ENCODE measurements around the gene RELN.

DNA sequence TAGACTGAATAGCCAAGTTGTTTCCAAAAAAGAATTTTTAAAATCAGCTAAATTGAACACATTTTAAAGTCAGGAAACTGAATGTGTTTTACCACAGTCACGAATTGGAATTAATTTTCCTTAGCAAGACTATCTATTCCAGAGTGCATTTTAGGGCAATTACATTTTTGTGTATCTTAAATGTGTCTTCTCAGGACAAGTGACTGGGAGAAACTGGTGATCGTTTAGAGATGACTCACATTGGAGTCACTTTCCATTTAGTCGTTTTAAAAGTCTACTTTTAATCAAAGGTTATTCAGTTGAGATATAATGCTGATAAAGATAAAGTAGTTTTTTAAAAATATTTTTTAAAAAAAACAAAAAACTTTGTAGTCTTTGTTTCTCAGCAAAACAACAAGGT, 351.7 kb downstream of the RELN start:
- TF ChIP-seq, protein P1, sequence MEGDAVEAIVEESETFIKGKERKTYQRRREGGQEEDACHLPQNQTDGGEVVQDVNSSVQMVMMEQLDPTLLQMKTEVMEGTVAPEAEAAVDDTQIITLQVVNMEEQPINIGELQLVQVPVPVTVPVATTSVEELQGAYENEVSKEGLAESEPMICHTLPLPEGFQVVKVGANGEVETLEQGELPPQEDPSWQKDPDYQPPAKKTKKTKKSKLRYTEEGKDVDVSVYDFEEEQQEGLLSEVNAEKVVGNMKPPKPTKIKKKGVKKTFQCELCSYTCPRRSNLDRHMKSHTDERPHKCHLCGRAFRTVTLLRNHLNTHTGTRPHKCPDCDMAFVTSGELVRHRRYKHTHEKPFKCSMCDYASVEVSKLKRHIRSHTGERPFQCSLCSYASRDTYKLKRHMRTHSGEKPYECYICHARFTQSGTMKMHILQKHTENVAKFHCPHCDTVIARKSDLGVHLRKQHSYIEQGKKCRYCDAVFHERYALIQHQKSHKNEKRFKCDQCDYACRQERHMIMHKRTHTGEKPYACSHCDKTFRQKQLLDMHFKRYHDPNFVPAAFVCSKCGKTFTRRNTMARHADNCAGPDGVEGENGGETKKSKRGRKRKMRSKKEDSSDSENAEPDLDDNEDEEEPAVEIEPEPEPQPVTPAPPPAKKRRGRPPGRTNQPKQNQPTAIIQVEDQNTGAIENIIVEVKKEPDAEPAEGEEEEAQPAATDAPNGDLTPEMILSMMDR (IDR thresholded peaks at IDR 0.05; ENCODE audit: low read length) = no peak
- no peak for TF ChIP-seq EZH2 (IDR thresholded peaks at IDR 0.05; ENCODE audit: borderline replicate concordance, low read length)

Measured in OCI-LY1 (cell line).